Measurements from ENCODE around the gene NHLH1.

NHLH1 gene

GRCh38 chr1:160418483-160418882, 51.6 kb downstream of the NHLH1 start:
- DNase-seq (ENCODE audit: low read depth in 1 of 2, low spot score in 1 of 2) = no peak
- H3K27ac ChIP-seq (replicated peaks) = no peak overlapping the region
- H3K4me3 ChIP-seq (replicated peaks; ENCODE audit: insufficient read depth, low read length) = no peak overlapping the region
- H3K27me3 ChIP-seq (ENCODE audit: insufficient read depth, poor library complexity, severe bottlenecking) = peaks cover 2% of the 10 kb centered on the region
- TF ChIP-seq POLR2AphosphoS5 (IDR thresholded peaks at IDR 0.05; ENCODE audit: low read depth) (no peak), SPI1 (IDR thresholded peaks at IDR 0.05; ENCODE audit: borderline replicate concordance, low read depth) (no peak), CTCF (IDR thresholded peaks at IDR 0.05; ENCODE audit: insufficient read depth, low read length) (no peak), GABPA (IDR thresholded peaks at IDR 0.05; ENCODE audit: low read depth) (no peak), REST (IDR thresholded peaks at IDR 0.05; ENCODE audit: insufficient replicate concordance, low read depth) (no peak)

GRCh38 chr1:160419150-160419837, 52.4 kb downstream of the NHLH1 start:
- H3K4me3 ChIP-seq (replicated peaks; ENCODE audit: insufficient read depth, low read length) = no peak overlapping the region
- peaks cover 2% of the 10 kb centered on the region for H3K27me3 ChIP-seq (ENCODE audit: insufficient read depth, poor library complexity, severe bottlenecking)
- TF ChIP-seq CTCF (IDR thresholded peaks at IDR 0.05; ENCODE audit: insufficient read depth, low read length) (no peak), GABPA (IDR thresholded peaks at IDR 0.05; ENCODE audit: low read depth) (no peak), REST (IDR thresholded peaks at IDR 0.05; ENCODE audit: insufficient replicate concordance, low read depth) (no peak), POLR2AphosphoS5 (IDR thresholded peaks at IDR 0.05; ENCODE audit: low read depth) (no peak), SPI1 (IDR thresholded peaks at IDR 0.05; ENCODE audit: borderline replicate concordance, low read depth) (no peak)
- no peak for DNase-seq (ENCODE audit: low read depth in 1 of 2, low spot score in 1 of 2)
- H3K27ac ChIP-seq (replicated peaks) = no peak overlapping the region

GRCh38 chr1:160419838-160420169, 52.9 kb downstream of the NHLH1 start:
- DNase-seq (ENCODE audit: low read depth in 1 of 2, low spot score in 1 of 2) = no peak
- TF ChIP-seq CTCF (IDR thresholded peaks at IDR 0.05; ENCODE audit: insufficient read depth, low read length) = no peak
- no peak for TF ChIP-seq REST (IDR thresholded peaks at IDR 0.05; ENCODE audit: insufficient replicate concordance, low read depth)
- H3K27ac ChIP-seq (replicated peaks) = no peak overlapping the region
- H3K4me3 ChIP-seq (replicated peaks; ENCODE audit: insufficient read depth, low read length) = no peak overlapping the region
- H3K27me3 ChIP-seq (ENCODE audit: insufficient read depth, poor library complexity, severe bottlenecking) = peaks cover 2% of the 10 kb centered on the region

Data from HL-60 (cell line).